GM19238 (cell line): Measurements from ENCODE around the gene C2CD2.
A peak's percentile ranks its signal among the peaks of the same experiment; 100 is the strongest.

Experiments
- DNase-seq: peaks from one replicate; pipeline ENCODE4 v3.0.0; 2011; ENCODE audit warnings: low spot score; ENCODE audit not compliant: insufficient read length

C2CD2 gene

DNA sequence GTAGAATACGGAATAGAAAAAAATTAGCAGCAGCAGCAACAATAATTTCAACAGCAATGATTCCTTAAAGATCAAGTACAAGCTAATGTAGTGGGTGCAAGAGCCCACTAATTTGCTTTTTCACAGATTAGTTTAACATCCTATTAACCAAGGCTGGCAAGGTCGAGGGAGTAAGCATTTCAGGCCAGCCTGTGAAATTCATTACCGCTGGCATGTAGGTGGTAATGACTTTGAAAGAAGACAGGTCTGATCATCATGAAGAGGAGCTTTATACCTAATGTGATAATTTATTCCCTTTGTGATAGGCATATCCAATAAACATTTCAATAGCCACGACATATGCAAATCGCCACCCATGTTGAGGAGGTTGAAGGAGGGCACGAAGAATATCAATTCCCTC is 63.5 kb downstream of the C2CD2 start:
- DNase-seq, result no peak

DNA sequence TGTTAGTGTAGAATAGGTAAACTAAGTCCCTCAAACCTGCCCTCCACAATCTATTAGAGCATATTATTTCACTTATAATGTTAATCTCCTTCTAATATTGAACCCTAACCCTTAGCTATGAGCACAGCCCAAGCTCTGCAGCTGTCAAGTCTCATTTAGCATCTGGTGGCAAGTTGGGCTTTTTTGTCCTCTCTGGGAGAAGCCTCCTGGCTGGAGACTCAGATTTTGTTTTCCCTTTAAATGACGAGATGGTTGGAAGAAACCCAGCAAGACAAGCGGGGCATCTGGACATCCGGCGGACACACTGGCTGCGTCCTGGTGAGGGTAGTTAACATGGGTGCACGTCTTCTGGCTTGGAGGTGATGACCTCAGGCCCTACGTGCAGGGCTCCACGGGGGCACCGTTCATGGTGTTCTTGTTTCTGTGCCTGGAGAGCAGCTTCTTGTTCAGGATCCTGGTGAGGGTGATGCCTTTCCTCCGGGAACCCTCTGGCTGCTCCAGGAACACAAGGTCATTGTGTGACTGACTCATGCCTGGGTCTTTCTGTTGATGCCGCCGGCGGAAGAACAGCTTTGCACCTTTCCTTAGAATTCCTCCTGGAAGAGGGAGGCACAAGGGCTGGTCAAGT is 65.0 kb downstream of the C2CD2 start:
- no peak for DNase-seq

DNA sequence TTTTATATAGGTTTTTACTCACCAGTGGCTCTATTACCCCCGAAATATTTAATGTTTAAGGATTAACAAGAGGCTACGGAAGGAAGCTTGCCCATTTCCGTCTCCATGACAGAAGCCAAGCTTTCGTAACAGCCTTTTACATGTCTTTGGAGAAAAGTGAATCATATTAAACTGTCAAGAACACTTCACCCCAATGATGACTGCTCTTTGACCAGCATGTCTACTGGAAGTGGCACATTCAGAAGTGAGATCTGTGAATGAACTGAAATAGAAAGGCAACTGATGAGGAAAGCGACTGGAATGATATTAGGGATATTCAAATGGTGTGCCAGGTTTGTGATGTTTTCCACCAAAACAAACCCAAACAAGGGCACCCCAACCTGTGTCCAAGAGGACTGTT is 66.2 kb downstream of the C2CD2 start:
- no peak for DNase-seq

- no peak for DNase-seq
Measured at GRCh38 chr21:41886328-41886727, 67.5 kb downstream of the C2CD2 start.

DNA sequence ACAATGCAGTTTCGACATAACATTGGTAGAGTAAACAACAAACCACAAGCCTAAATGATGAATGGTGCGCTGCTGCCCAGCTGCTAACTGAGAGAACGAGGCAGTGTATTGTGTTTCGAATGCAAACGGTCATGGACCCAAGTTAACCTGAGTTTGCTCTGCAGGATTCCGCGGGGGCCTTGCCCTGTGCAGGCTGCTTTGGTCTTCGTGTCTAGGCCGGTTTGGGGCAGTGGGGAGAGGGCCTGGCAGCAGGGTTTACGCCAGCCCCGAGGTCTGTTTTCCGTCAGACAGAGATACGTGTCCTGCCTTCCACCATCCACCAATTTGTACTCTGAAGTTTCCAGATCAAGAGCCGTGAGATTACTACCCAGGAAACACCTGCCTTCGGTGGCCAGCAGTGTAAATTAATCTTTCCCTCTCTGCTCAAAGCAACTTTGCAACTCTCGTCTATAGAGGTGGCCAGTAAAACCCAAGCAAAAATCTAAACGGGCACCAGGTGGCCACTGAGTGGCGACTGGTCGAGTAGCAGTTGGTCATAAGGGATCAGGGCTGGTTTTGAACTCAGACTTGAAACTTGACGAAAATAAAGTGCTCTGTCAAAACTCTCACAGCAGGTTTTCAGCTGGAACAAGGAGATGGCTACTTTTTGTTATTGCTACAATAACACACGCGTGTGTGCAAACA is 68.3 kb downstream of the C2CD2 start:
- DNase-seq, result no peak

DNA sequence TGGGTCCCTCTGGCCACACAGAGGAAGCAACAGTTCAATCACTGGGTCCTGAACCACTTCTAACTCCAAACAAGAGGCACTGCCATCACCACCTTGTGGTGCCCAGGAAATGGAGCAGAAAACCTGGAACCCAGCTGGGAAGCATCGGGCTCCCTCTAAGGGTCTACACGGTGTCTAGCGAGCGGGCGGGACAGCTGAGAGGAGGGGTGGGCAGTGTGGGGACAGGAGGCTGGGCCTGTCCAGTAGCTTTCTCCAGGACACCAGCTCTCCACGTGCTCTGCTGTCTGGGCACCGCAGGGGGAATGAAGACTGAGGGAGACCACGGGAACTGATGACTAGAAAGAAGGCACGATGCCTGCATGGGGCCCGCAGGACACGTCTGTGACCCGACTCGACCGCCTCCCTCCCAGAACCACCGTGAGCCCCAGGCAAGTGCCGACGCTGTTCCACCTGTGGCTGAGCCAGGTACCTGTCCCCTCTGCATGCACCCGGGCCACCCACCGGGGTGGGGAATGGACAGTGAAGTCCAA is 69.3 kb downstream of the C2CD2 start:
- no peak for DNase-seq

- no peak for DNase-seq
Measured at GRCh38 chr21:41883582-41883981, 70.2 kb downstream of the C2CD2 start.

DNA sequence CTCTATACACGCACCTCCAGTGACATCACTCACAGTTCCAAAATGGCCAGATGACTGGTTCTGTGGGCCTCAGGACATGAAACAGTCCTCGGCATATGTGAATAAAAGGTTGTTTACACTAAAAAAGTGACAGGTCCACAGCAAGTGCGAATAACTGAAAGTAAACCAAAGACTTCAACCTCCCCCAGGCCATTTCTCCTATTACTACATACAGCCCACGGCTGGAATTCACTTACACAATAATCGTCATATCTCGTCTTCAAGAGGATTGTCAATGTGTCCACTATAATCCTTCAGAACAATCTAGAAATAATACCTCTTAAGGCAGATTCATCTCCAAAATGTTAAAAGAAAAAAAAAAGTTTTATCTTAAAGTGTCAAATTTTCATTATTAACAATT is 72.8 kb downstream of the C2CD2 start:
- no peak for DNase-seq

DNA sequence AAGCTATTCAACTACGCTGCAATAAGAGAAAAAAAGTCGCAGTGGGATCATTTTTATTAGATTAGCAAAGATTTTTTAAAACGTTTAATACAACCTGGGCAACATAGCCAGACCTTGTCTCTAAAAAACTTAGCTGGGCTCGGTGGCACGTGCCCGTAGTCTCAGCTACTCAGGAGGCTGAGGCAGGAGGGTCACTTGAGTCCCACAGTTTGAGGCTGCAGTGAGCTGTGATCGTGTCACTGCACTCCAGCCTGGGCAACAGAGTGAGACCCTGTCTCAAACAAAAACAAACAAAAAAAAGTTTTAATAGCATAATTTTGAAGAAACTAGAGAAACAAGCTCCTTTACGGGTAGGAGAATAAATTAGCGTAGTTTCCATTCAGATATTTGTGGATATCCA is 73.7 kb downstream of the C2CD2 start:
- DNase-seq, result no peak

DNA sequence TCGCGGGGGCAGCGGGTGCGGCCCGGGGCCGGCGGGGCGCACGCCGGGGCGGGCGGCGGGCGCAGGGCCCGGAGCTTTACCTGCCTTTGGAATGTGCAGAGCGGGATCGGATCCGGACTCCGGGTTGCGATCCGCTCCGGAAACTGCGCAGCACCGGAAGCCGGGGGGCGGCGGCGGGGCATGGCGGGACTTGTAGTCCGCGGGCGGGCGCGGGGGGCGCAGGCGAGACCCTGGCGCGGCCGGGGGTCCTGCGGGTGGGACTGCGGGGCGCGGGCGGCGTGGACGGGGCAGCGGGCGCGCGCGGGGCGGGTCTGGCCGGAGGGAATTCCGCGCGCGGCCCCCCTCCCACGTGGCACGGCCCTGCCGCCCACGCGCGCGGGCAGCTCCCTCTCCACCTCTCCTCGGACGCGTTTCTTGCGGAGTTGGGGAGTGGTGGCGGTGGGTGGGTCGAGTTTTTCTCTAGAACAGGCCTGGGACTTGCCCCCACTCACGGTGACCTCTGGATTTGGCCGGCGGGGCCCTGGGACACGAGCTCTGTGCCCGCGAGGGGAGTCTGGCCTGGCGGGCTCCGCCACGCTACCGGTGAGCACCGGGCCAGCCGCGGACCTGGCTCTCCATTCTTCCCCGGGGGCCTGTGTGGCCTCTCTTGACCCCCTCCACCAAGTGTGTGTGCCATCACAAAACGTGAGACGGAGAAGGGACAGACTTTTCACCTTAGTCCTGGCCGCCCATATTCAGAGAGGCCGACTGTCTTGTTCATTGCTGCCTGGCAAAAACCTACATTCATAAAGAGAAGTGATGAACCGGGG is 74.4 kb downstream of the C2CD2 start, which contains the start of gene PRDM15:
Gene PRDM15, minus strand, starts transcription at position 155 of the 809 bp plus-strand sequence. CDS start 18,981 bp downstream, outside the sequence.
- peak; percentile 85 for DNase-seq

GRCh38 chr21:41878831-41879189 is 75.0 kb downstream of the C2CD2 start:
- DNase-seq, result peak; percentile 92

DNA sequence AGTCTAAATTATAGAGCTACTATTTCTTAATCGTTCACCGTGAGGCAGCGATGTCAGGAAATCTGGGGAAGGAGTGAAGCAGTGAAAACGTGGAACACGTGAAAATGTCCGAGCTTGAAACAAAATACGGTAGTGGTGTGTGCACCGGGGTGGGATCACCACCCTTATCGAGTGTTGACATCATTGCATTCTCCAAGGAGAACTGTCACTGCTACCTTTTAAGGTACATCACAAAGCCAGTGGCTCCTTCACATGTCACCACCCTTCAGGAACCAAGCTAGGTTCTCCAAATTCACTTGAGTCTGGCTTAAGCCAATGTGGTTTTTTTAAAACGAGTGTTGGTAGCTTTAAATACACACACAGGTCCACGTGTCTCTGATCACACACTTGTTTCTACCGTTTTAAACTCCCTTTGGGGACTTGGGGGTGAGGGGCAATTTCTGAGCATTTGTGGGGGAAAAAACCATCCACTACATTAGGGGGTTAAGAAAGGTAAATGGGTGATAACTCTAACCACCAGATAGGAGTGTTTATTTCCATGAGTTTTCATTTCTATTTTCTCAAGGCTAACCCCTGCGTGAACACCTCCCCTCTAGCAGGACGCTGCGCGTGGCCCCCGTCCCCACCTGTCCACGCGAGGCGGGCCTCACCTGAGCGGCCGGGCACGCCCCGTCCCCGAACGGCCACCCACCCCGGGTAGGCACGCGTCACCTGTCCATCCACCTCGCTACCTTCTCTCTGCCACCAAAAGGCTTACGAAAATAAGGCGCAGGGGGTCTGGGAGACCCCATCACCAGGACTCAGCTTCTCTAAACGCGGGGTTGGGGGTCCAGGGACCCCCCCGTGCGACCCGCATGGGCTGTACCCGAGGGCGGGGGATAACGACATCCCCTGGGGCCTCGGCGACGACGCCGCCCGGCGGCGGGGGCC is 75.7 kb downstream of the C2CD2 start:
- DNase-seq, result peak; percentile 50

DNA sequence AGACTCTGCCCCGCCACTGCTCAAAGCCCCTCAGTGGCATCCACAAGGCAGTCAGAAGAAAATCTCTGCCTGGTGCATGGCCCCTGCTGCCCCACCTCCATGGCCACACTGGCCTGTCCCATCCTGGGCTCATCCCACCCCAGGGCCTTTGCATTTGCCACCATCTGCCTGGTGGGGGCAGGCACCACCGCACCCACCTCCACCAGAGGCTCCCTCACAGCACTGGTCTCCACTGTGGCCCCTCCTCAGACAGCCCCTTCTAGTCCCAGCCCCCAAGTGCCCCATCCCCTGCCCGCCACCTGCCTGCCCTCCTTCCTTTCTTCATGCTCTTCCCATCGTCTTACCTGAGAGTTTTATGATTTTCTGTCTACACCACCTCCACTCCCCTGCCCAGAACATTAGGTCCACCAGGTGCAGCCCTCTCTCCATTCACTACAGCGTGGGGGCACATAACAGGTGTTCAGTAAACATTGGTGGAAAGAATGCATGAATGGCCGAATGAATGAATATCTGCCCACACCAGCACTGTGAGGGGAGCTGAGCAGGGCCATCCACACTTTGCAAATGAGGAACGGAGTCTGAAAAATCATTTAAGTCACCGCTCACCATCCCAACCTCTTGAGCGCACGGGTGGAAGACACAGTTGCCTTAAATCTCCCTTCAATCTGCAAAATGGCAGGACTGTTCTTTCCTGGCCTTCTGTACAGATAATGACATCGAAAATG is 76.7 kb downstream of the C2CD2 start:
- DNase-seq, result no peak

- no peak for DNase-seq
Measured at GRCh38 chr21:41876396-41876795, 77.4 kb downstream of the C2CD2 start.

DNA sequence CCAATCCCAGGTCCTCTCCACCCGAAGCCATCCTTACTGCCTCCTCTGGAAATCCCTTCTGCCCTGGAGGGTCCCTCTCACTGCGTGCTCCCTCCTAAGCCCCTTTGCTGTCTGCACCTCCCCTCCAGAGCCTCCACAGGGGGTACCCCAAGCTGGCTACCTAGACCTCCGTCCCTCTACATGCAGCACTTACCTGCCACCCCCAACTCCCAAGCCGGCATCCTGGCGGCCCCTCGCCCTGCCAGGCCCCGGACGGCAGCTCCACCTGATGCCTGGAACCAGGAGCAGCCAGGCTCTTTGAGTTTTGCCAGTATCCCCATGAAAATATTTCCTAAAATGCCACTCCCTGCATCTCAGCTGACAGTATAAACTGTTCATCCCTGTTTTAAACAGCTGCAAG is 78.7 kb downstream of the C2CD2 start:
- DNase-seq, result no peak

GRCh38 chr21:41874611-41875010 is 79.2 kb downstream of the C2CD2 start:
- no peak for DNase-seq

GRCh38 chr21:41873426-41873825 is 80.4 kb downstream of the C2CD2 start:
- no peak for DNase-seq

- no peak for DNase-seq
Measured at GRCh38 chr21:41873005-41873404, 80.8 kb downstream of the C2CD2 start.

- DNase-seq, result no peak
Measured at GRCh38 chr21:41871293-41872030, 82.4 kb downstream of the C2CD2 start.

- DNase-seq, result no peak
Measured at GRCh38 chr21:41869771-41870170, 84.0 kb downstream of the C2CD2 start.
